COLO668 (cell line): ENCODE measurements around the gene ELF3.
"Not testable (repeated sequence)": the region's sequence is repeated elsewhere in the genome, so short reads cannot be mapped to it uniquely, and the experiment has no call there.

ENCODE experiments used
- DNase-seq: peaks from one replicate; lab custom pipeline; 2025; ENCODE audit not compliant: unreplicated experiment; lab: John Stamatoyannopoulos, UW

Gene ELF3

GRCh38 chr1:202063093-202063492 lies 52.7 kb downstream of the ELF3 start:
- DNase-seq, result no peak

GRCh38 chr1:202064889-202065312 lies 54.5 kb downstream of the ELF3 start:
- DNase-seq, result not testable (repeated sequence)
